VCaP (cell line): ENCODE measurements around the gene ELAVL1.

Experiments
- H3K27ac ChIP-seq: fragments of 450-650 bp; 2 replicates; pipeline ENCODE4 v1.5.1; 2017
- CTCF ChIP-seq: fragments of 450-650 bp; conservative IDR thresholded peaks from 2 replicates; pipeline ENCODE4 v1.5.1; 2017; ENCODE audit warnings: mild to moderate bottlenecking, moderate library complexity

Gene ELAVL1

GRCh38 chr19:7926021-7926726 lies 79.3 kb downstream of the ELAVL1 start, which contains the start of gene CTXN1:
CTXN1 (minus strand) TSS chr19:7926135; CDS start chr19:7925538, 597 bp downstream.
- peak within 1 kb of the TSS; percentile 35; the same call in 1 of the 2 replicates for H3K27ac ChIP-seq
- no peak for TF ChIP-seq CTCF

GRCh38 chr19:7925171-7925851 lies 80.1 kb downstream of the ELAVL1 start:
- peak; percentile 80 for TF ChIP-seq CTCF
- peak overlapping the region; percentile 35; the same call in 1 of the 2 replicates for H3K27ac ChIP-seq

GRCh38 chr19:7924651-7925170 lies 80.7 kb downstream of the ELAVL1 start:
- TF ChIP-seq CTCF = no peak
- no peak overlapping the region for H3K27ac ChIP-seq

GRCh38 chr19:7924241-7924640 lies 81.2 kb downstream of the ELAVL1 start:
- TF ChIP-seq CTCF = no peak
- no peak overlapping the region for H3K27ac ChIP-seq

GRCh38 chr19:7923295-7924191 lies 81.9 kb downstream of the ELAVL1 start:
- no peak for TF ChIP-seq CTCF
- H3K27ac ChIP-seq = no peak overlapping the region

- TF ChIP-seq CTCF = no peak
- no peak overlapping the region for H3K27ac ChIP-seq
These were observed 82.6 kb downstream of the ELAVL1 start for GRCh38 chr19:7922836-7923195.
